Dedifferentiated amniotic fluid mesenchymal stem cell (primary cell): Measurements from ENCODE around the gene PWWP2B.

Experiments
- DNase-seq: peaks from one replicate; pipeline ENCODE4 v3.0.0-alpha.2; 2016; ENCODE audit errors: extremely low spot score

Gene PWWP2B

DNA sequence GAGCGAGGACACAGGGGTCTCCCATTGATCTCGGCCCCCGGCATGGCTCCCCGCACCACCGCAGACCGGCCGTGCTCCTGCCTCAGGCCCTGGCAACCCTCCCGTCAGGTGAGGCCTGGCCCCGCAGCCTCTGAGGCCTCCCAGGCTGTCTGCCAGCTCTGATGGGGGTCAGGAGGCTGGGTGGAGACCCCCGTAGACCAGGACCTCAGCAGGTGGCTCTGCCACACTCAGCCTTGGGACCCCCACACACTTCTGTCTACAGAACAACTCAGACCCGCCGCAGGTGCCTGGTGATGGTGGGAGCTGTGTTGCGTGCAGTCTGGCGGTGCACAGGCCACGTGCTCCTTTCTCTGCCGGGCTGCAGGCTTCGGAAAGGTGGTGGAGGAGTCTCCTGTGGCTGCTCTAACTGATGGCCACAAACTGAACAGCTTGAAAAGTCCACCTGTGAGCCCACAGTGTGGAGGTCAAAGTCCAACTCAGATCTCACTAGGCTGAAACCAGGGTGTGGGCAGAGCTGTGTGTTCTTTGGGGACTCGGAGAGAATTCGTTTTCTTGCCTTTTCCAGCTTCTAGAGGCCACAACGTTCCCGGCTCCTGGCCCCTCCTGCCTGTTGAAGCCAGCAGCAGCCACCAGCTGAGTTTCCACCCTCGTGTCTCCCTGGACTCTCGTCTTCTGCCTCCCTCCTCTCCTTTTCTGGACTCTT, 62.5 kb downstream of the PWWP2B start:
- no peak for DNase-seq

DNA sequence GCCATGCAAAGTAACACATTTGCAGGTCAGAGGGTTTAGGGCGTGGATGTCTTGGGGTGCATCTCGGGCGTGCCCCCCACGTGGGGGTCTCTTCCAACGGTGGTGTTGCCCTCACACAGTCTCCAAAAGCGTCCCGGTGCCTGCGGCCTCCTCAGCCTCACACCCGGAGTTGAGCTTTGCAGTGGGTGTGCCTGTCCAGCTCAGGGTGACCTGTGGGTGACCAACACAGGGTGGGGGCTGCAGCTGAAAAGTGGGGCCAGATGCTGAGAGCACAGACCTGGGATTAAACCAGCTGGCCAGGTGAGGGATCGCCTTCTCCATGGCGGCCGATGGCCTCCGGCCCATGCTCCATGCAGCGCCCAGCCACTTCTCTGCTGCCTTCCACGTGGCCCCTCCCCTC, 63.1 kb downstream of the PWWP2B start:
- DNase-seq, result no peak

DNA sequence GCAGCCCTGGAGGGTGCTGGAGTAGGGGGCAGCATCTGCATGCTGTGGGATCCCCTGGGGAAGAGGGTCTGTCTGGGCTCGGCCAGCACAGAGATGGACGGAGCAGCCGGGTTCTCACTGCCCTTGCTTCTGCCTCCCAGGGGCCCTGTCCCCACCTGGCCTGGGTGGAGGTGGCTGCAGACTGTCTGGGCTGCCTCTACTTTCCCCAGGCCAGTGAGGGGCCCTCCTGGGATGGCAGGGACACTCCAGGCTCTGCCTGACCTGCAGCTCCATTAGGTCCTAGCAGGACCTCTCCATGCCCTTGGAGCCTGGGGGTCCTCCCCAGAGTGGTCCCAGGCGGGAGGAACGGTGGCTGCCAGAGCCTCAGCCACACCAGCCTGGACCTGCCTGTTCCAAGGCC, 63.7 kb downstream of the PWWP2B start:
- DNase-seq, result no peak

DNA sequence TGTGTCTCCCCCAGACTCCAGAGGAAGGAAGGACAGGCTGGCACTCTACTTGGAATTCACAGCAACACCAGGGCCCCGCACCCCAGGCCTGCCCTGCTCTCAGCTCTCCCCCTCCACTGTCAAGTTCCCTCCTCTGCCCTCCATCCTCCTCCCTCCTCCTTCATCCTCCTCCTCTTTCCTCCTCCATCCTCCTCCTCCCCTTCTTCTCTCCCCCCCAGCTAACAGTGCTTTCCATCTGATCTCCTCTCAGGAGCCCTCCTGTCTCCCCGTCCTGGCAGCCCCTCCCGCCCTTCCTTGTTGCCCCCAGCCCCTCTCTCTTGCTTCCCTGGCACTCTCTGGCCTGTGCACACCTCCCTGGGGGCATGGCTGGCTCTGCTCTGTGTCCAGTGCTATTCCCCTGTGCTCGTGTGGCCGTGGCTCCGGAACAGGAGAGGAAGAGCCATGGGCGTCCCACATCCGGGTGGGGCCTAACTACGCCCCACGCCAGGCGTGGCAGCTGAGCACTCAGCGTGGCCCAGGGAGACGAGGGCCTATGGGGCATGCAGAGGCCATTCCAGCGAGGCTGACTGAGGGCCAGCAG, 64.2 kb downstream of the PWWP2B start:
- DNase-seq, result no peak

DNA sequence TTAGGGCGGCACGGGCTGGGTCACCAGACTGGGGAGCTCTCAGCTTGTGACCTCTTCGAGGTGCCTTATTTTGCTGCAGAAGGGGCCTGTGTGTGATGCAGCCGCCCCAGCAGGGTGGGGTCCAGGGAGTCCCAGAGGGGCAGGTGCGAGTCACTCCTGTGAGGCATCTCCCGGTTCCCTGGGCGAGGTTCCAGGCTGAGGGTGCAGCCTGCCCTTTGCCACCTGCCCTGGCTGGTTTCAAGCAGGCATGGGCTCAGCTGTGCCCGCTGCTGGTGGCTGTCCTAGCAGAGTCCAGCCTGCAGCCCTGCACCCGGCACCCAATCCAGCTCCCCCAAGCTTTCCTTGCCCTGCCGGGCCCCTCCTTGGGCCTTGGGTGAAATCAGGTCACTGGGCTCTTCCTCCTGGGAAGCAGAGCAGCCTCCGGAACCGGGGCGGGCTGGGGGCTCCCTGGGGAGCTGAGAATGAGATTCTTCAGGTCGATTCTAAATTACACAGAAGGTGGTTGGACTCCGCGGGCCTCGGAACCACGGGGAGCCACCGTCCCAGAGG, 64.8 kb downstream of the PWWP2B start:
- no peak for DNase-seq

DNA sequence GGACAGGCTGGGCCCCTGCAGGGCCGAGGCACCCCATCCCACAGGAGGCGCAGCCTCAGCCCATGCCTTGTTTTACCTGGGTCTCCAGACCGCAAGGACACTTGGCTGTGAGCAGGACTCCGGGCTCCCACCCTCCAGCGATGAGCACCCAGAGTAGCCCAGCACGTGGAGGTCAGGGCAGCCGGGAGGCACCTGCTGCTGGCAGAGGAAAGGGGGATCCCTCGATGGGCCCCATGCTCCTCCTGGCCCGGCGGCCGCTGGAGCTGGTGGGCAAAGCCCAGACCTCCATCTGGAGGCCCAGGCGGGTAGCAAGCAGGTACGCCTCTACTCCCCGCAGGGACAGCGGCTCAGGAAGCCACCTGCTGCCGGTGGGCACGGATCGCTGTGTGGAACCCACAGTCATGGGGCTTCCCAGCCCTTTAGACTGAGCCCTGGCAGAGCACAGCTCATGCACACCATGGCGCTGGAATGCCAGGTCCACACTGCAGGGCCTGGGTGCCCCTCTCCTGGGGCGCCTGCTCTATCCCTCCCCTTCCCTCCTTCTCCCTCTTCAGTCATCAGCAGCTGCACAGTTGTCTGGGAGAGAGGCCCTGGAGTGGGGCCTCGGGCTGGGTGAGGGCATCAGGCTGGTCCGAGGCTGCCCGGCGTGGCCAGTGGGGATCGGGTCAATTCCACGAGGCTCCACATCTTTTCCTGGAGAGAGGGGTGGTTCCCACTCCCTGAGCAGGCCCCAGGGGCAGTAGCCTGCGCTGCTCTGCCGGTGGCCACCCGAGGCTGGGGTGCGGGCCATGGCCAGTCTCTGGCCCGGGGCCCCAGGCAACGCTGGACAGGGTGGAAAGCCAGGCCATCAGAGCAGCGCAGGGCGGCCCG, 65.7 kb downstream of the PWWP2B start:
- no peak for DNase-seq

DNA sequence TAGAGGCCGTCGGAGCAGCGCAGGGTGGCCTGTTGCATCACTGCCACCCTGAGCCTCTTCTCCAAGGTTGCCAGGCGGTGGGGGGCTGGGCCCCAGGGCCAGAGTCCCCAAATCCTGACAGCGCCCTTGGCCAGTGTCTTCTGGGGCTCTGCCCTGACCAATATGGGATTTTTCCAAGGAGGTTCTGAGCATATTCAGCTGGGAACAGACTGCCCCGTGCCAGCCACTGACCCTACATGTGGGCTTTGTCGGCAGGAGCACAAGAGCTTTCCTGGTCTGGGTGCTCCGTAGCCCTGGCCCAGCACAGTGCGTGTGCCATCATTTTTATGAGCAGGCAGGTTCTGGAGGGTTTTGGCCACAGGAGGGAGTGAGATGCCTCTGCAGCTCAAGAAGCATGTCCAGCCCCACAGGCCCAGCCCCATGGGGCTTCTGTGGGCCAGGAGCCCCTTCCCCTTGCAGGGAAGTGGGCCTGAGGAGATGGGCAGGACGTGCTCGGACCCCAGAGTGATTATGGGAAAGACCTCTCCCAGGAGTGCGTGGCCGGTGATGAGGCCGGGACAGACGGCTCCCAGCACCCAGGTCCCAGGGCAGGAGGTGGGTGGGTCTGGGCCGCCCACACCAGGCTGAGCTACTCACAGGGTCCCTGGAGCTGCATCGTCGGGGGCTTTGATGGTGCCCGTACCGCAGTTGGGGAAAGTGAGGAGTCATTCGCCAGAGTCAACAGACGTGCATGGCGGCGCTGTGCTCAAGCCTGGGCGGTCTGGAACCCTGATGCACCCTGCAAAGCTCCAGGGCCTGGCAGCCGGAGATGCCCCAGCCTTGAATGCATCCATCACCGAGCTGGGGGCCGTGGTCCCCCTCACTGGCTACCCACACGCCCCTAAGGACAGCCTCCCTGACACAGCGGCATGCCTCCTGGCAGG, 66.6 kb downstream of the PWWP2B start:
- no peak for DNase-seq

DNA sequence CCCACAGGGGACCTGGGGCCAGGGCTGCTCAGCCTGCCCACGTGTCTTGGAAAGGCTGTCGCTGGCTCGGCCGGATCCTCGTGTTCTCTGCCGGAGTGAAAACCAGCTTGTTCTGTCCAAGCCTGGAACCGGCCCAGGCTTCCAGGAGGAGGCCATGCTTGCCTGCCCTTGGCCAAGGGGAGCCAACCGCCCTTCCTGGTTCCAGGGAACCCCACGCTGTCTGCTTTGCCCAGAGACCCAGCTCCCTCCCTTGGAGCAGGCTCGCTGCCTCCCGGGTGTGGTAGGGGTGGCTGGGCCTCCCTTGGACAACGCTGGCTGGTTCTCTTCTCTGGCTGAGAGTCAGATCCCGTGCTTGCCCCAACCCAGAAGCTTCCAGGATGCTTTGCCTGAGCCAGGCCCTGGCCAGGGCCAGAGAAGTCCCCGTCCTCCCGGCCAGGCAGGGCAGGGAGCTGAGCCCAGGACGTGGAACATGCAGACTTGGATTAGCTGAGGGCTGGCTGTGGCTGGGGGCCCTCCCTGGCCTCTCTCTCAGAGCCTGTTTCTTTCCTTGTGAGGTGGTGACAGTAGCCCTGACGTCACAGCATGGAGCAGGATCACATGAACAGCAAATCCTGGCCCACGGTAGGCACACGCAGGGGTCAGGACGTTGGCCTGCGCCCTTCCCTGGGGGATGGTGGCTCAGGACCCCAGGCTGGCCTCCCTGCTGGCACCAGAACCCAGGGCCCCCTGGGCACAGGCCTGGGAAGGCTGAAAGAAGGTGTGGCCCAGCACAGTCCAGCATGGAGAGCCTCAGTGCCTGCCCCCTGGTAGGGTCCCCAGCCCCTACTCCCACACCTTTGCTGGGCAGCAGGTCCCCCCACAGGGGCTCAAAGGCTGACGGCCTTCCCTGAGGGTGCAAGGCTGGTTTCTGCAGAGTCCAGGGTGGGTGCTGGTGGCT, 67.5 kb downstream of the PWWP2B start:
- DNase-seq, result no peak

DNA sequence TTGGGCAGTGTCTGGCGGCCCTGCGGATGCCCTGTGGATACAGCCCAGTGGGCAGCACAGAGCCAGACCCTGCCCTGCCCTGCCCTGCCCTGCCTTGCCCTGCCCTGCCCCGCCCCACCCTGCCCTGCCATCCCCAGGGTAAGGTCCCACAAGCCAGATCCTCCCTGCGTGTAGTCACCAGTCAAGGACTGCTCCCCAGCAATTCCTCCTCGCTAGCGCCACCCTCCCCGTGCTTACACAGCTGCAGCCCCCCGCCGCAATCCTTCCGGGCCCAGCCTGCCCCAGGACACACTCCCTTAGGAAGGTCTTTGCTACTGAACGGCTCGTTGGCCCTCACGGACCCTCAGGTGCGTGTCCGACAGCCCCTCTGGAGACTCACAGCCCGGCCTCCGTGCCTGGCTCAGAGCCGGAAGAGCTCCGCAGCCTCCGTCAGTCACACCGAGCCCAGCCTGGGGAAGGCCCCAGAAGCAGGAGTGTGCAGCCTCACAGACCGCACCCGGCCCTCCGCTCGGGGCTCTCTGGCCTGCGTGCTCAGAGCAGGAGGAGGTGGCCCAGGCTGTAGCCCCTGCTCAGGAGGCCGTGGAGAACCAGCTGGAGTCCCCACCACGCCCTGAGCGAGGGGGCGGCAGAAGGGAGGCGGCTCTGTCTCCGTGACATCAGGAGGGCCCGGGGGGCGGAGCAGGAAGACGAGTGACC, 68.3 kb downstream of the PWWP2B start:
- no peak for DNase-seq

DNA sequence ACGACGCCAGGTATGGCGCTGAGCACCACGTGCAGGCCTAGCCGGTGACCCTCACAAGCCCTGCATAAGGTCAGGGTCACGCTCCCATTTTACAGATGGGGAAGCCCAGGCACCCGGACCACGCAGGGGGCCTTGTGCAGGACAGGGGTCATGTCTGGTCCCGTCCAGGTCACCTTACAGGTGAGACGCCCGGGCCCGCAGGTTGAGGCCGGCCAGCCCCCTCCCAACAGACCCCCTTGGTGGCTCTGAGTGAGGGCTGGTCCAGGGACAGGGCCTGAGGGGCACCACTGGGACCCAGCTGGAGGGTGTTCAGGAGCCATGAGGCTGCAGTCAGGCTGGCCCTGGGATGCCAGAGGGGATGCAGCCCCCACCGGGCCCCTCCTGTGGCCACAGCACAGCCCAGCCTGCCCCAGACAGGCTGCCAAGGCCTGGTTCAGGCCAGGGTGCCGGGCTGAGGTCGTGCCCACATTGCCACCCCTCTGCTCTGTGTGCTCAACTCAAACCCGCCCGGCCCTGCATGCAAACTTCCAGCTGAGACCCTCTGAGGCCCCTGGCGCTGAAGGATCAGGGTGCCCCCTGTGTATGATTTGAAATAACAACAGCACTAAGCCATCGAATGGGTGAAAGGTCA, 69.0 kb downstream of the PWWP2B start:
- DNase-seq, result no peak

DNA sequence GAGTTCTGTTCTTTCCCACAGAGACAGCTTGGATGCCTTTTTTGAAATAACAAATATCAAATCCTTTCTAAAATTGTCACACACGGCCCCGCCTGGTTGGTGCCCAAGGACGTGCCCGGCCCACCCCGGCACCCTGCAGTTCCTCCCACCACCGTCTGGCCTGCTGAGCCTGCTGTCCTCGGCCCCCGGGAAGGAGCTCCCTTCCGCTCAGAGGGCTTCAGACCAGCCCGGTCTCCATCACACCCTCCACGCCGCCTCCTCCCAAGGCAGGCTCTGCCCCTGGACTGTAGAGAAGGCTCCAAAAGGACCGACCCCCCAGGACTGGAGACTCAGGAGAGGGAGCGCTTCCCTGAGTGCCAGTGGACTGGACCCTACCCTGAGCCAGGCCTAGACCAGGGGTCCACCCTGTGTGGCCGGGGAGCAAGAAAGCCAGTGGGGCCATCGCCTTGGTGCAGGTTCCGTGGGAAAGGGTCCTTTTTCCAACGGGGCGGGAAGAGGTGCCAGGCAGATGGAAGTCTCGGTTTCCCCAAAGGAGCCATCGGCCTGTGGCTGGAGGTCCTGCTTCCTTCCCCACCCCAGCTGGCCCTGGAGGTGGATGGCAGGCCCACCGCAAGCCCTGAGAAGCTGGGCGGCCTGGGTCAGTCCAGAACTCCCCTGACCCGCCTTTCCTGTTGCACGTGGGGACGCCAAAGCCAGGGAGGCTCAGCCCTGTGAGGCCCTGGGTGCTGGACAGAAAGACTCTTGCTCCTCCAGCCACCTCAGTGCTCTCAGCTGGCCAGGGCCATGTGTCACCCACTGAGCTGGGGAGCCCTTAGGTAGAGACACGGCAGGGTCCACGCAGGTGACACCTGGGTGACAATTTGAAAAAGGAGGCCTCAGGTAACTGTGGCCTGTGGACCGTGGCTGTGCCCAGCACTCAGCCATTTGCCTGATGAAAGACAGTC, 69.8 kb downstream of the PWWP2B start:
- DNase-seq, result no peak
